Inflammatory macrophage (primary cell): ENCODE results near the gene KCNK13.
"Not testable (repeated sequence)": the region's sequence is repeated elsewhere in the genome, so short reads cannot be mapped to it uniquely, and the experiment has no call there.

ENCODE experiments used
- DNase-seq, 2 donors: peaks; one replicate each; pipeline ENCODE4 v3.0.0-alpha.2; 2020 to 2022

KCNK13 gene

GRCh38 chr14:90193925-90194324 lies 132.1 kb downstream of the KCNK13 start:
- DNase-seq = no peak

GRCh38 chr14:90194706-90195105 lies 132.9 kb downstream of the KCNK13 start:
- DNase-seq = no peak

GRCh38 chr14:90198541-90199060 lies 136.8 kb downstream of the KCNK13 start:
- DNase-seq = peak; percentile 21 to 49

- DNase-seq = not testable (repeated sequence)
Measured at GRCh38 chr14:90200546-90200945, 138.8 kb downstream of the KCNK13 start.

GRCh38 chr14:90201344-90201743 lies 139.6 kb downstream of the KCNK13 start:
- DNase-seq = no peak

- no peak for DNase-seq
Measured at GRCh38 chr14:90204516-90204915, 142.7 kb downstream of the KCNK13 start.

GRCh38 chr14:90213099-90213748 lies 151.4 kb downstream of the KCNK13 start:
- DNase-seq = no peak

GRCh38 chr14:90228478-90228877 lies 166.7 kb downstream of the KCNK13 start:
- DNase-seq = no peak

- not testable (repeated sequence) for DNase-seq
Measured at GRCh38 chr14:90229942-90230341, 168.1 kb downstream of the KCNK13 start.
